GM18499 (cell line): ENCODE results near the gene MAVS.

ENCODE experiments used
- ATAC-seq: cut with Tn5 transposase; IDR thresholded peaks from one replicate; pipeline ENCODE4 v1.9.1; 2021; ENCODE audit warnings: moderate number of reproducible peaks; ENCODE audit not compliant: insufficient read depth, unreplicated experiment

Gene MAVS

DNA sequence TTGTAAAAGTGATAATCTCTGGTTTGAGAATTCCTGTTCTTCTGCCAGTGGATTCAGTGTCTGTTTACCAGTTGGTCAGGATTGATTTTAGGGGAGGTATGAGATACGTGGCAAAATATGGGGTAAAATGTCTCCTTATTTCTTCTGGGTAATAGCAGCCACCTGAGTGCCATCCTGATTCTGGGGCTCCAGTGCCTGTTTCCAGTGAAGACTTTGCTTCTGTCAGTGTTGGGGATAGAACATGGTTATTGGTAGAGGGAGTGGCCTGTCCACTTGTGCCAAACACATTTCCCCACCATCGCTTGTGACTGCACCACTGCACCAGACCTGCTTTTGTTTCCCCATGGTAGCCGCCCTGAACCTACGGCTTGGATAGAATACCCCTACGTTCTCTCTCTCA lies 58.2 kb downstream of the MAVS start:
- no peak for ATAC-seq

DNA sequence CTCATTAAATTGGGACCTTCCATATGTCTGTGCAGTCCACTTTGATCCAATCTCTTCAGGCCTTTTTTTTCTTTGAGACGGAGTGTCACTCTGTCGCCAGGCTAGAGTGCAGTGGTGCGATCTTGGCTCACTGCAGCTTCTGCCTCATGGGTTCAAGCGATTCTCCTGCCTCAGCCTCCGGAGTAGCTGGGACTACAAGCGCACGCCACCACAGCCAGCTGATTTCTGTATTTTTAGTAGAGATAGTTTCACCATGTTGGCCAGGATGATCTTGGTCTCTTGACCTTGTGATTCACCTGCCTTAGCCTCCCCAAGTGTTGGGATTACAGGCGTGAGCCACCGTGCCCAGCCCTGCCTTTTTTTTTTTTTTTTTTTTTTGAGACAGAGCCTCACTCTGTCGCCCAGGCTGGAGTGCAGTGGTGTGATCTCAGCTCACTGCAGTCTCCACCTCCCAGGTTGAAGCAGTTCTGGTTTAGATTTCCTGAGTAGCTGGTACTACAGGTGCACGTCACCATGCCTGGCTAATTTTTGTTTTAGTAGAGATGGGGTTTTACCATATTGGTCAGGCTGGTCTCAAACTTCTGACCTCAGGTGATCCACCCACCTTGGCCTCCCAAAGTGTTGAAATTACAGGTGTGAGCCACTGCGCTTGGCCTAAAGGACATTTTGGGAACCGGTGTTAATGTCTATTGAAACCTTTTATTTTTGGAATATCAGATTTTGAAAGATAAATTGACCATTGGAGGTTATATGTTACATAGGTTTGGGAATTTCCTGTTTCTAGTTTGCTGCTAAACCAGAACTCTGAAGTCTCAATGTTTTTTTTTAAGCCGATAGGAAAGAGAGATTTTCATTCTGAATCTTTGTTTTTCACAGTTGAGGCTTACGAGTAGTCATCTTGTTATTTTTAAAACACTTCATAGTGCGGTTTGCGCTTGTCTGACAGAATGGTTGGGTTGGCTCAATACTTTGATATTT lies 60.4 kb downstream of the MAVS start:
- ATAC-seq = peak; percentile 75

DNA sequence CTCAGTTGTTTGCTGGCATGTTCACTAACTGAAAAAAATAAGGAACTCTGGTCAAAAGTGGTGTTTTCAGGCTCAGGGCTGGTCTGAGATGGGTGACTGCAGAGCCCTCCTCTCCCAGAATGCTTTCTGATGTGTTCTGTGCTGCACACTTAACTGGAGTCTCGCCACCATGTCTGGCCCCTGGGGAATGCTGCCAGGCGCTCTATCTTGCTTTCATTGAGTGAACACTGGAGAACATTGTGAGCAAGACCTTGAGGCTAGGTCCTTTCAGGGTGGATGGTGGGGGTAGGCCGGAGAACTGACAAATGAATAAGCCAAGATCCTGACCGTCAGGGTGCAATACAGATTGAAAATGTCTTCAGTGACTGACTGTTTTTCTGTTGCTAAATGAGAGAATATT lies 62.0 kb downstream of the MAVS start:
- no peak for ATAC-seq

DNA sequence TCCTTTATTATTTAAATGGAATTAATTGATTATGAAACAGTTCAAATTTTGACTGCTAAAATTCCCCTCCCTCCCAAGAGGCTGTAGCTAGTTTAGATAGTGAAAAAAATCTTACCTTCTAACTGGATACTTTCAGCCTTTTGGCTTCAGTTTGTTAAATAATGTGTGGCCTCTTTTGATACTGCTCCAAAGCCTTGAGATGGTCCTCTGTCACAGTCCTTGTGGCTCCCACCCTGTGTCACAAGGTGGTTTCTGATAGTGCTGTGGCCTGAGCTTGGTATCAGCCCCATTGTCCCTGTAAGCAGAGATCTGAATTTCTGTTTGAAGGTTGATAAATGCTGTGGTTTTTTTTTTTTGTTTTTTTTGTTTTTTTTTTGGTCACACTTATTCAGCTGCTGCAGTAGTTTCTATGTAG lies 63.3 kb downstream of the MAVS start:
- ATAC-seq = no peak

DNA sequence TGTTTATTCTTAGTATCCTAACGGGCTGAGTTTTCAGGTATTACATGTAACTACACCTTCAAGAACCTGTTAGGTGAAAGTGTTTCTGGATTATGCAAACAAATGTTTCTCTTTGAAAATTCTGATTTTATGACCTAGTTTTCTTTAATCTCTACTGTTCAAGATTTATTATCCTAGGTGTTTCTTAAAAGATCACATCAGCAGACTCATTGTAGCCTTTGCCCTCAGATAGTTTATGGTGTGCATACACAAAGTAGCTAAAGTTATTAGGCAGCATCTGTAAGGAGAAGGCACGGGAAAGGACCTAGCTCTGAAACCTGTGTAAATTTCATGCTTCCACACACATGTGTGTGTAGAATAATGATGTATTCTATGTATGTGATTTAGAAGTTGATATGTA lies 64.2 kb downstream of the MAVS start:
- no peak for ATAC-seq

DNA sequence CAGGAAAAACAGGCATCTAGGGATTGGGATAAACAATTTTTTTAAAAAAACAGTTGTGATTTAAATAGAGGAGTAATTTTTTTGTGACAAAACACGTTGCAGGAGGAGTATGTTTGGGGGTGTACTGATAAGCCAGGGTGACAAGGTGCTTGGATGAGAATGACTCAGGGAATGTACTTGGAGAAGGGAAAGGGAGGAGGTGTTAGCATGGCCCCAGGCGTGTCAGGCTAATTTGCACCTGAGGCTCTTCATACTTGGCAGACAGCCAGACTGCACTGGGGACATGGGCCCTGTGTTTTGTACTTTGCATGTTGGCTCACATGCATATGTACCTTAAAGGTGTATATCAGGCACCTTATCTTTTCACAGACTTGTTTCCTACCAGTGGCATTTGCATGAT lies 65.3 kb downstream of the MAVS start:
- ATAC-seq = no peak

DNA sequence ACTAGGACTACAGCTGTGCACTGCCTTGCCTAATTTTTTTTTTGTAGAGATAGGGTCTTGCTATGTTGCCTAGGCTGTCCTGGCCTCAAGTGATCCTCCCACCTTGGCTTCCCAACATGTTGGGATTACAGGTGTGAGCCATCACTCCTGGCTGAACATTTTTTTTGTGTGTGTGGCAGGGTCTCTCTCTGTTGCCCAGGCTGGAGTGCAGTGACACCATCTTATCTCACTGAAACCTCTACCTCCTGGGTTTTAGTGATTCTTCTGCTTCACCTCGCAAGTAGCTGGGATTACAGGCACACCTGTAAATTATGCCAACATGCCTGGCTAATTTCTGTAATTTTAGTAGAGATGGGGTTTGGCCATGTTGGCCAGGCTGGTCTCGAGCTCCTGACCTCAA lies 67.8 kb downstream of the MAVS start:
- no peak for ATAC-seq

DNA sequence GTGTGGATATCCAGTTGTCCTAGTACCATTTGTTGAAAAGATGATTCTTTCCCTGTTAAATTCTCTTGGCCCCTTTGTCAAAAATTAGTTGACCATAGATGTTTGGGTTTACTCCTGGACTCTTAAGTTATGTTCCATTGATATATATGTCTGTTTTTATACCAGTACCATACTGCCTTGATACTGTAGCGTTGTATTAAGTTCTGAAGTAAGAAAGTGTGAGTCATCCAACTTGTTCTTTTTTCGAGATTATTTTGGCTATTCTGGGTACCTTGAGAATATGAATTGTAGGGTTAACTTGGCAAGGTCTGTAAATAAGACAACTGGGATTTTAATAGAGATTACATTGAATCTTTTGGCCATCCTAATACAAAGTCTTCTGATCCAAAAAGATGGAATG lies 69.1 kb downstream of the MAVS start:
- no peak for ATAC-seq

DNA sequence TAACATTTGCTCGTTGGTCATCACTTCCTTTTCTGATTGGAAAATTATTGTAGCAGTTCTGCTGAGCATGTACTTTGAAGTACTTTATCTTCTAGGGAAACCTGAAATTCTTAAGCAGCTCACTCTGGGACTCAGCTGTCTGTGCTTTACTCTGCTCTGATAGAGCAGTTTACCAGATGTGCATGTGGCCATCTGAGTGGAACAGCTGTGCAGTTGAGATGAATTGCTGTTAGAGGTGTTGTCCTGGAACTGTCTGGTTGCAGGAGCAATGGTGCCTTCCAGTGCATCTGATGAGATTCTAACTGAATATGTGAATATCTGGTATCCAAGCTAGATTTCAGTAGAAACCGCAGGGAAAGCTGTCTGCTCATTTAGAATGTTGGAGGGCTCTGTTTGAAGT lies 69.7 kb downstream of the MAVS start:
- no peak for ATAC-seq

DNA sequence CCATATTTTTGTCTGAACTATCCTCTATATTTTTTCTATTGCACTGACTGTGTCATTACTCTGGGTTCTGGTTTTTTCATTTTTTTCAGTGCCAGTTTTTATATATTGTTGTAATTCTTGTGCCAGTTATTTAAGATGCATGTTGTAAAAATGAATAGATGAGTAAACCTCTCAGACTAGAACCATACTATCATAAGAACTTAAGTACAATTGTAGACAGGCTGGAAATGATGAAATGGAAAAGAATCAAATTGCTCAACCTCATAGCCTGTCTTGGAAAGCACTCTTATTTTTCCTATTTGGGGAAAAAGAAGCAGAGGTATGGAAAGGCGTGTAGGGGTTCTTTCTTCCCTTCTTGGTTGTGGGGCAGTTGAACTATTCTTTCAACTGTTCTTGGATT lies 72.7 kb downstream of the MAVS start:
- no peak for ATAC-seq

DNA sequence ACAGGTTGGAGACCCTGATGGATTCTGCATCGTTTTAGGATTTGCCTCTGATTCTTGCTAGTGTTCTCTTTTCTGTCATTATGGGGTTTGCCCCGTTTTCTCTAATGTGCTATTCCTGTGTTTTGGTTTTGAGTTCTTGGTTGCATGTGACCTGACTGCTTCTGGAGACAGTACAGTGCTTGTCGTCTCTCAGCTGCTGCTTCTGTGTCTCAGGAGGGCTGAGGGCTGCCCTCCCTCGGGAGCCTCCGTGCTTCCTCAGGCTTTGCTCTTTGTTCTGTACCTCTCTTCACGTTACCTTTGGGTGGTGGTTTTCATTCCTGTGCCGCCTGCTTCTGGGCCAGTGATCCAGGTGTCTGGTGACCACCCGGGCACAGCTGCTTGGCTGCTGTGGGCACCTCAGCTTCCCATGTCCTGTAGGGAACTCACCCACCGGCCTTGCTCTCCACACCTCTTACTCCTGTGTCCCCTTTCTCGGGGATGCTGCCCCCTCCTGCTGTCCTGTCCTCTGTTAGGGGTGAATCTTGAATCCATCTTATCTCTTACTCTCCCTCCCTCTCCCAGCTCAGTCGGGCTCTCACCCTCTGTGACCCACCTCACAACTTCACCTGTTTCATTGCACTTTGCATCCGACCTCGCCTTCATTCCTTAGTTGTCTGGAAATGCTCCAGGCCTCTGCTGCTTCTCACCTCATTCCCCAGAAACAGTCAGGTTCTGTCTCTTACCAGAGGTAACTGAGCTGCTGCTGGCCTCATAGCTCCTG lies 75.8 kb downstream of the MAVS start:
- ATAC-seq = no peak

DNA sequence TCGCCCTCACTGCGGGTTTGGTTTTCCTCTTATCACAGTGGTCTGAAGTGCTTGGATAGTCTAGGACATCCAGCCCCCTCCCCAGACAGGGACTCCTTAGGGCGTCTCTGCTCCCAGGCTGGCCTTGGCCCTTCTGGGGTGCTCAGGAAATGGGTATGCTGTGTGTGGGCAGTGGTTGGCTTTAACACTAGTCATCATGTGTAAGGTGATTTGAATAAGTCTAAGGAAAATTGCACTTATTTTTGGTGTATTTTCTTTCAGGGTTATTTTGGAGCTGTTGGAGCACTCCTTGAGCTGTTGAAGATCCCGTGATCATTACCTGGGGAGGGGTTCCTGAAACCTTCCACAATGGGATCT lies 76.3 kb downstream of the MAVS start:
- ATAC-seq = no peak

DNA sequence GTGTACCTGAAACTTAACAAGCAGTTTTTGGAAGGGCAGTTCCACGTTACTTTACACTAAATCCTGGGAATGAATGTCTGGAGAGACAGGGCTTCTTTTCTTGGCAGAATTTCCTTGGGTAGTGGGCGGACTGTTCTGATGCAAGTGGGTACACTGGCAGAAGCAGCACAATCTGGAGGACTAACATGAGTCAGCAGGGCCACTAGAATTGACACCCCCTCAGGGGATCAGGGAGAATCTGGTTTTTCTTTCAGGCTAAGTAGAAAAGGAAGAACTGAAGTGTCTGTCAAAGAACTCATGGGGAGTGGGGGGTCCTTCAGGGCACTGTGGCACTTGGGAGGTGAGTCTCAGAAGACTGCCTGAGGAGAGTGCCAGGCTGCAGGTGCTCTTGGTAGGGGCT lies 77.2 kb downstream of the MAVS start:
- no peak for ATAC-seq

DNA sequence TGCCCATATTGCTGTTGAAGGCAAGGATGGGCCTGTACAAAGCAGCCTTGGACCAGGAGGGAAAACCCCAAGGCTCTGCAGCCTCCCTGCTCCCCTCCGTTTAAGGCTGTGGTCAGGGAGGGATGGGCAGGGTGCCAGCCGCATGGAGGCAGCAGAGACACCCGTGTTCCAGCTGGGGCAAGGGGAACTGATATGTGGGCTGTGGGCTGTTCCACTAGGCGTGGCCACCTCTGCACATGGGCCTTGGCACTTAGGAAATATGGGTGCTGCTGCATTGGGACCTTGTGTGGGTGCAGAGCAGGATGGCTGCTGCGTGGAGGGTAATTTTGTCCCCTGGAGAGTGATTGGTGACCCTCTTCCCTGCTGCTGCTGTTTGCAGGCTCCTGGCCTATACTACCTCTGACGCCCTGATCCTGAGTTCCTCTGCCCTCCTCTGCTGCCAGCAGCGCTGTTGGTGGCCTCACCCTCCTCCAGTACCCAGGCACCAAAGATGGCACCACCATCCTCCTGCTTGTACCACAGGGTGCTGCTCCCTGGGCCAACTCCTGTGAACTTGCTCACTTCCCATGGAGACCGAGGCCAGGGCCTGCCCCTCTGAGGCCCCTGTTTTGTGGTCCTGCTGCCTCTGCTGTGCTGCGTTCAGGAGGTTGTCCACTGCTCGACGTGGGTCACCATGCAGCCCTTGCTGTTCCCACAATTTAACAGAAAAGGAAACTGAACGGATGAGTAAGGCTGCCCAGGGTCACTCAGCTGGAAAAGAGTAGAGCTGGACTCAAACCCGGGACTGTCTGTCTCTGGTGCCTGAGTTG lies 77.9 kb downstream of the MAVS start:
- no peak for ATAC-seq

DNA sequence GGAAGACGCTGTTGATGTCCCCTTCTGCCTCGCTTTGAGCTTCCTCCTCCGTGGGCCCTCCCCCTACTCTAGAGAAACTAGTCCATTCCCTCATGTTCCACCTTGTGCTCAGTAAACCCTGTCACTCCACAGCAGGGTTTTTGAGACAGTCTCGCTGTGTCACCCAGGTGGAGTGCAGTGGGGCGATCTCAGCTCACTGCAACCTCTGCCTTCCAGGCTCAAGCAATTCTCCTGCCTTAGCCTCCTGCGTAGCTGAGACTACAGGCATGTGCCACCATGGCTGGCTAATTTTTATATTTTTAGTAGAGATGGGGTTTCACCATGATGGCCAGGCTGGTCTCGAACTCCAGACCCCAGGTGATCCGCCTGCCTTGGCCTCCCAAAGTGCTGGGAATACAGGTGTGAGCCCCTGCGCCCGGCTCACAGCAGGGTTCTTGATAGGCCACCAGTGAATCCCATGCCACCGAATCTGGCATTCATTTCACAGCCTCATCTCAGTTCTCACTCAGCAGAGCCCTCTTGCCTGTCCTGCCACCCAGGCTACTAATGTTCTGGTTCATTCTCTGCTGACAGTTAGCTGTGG lies 78.6 kb downstream of the MAVS start:
- ATAC-seq = no peak
